ENCODE data around the gene COG3. TPM values are rescaled to one million over a fixed set of nuclear protein-coding genes. Genes with fewer than 3 reads are reported as not detected.

COG3 gene
- total and polyA plus RNA-seq, 2 of the 13 experiments (the other 11 are each of a cell fraction or from before 2014, with no cell fraction given) = 37.8 to 47.5 TPM

DNA sequence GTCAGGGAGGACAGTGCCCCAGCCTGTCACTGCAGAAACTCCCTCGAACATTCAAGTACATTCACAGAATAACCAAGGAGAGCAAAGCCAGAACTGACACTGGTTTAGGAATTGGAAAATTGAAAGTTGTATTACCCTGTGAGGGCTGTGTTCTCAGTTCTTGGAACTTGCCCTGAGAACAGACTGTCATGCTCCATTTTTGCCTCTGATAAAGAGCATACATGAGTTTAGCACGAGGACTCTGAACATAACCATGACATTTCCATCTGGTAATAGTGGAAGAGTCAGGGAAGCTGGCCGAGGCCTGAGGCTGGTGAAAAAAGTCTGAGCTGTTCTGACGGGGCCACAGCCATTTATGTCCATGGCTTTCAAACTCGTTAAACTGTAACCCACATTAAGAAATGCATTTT is 31.4 kb upstream of the COG3 start (continued):
- 0 out of 2 replicates have a peak, but pooled peaks have one; percentile 41 for TF ChIP-seq SMYD3 (CRISPR knock-in tag; IDR thresholded peaks at IDR 0.05)
- no peak for TF ChIP-seq THAP8 (CRISPR knock-in tag; IDR thresholded peaks at IDR 0.05; ENCODE audit: borderline replicate concordance)
- no peak for TF ChIP-seq ZNF3 (CRISPR knock-in tag; IDR thresholded peaks at IDR 0.05)
- TF ChIP-seq MZF1 (CRISPR knock-in tag; IDR thresholded peaks at IDR 0.05; ENCODE audit: borderline replicate concordance) = no peak
- no peak for TF ChIP-seq FOXC1 (CRISPR knock-in tag; IDR thresholded peaks at IDR 0.05; ENCODE audit: borderline replicate concordance)
- TF ChIP-seq ZSCAN5A (CRISPR knock-in tag; IDR thresholded peaks at IDR 0.05; ENCODE audit: borderline replicate concordance) = no peak
- TF ChIP-seq ZBTB20 (CRISPR knock-in tag; IDR thresholded peaks at IDR 0.05; ENCODE audit: borderline replicate concordance, low read depth) = peak; percentile 52; the same call in 1 of the 2 replicates
- TF ChIP-seq ARNT2 (CRISPR knock-in tag; IDR thresholded peaks at IDR 0.05; ENCODE audit: low read depth) = no peak
- peak; percentile 56 for TF ChIP-seq TEAD3 (CRISPR knock-in tag; optimal IDR thresholded peaks at IDR 0.05; ENCODE audit: borderline replicate concordance)
- TF ChIP-seq HCFC1 (IDR thresholded peaks at IDR 0.05; ENCODE audit: low read depth, low read length) = no peak
- TF ChIP-seq, protein P1, sequence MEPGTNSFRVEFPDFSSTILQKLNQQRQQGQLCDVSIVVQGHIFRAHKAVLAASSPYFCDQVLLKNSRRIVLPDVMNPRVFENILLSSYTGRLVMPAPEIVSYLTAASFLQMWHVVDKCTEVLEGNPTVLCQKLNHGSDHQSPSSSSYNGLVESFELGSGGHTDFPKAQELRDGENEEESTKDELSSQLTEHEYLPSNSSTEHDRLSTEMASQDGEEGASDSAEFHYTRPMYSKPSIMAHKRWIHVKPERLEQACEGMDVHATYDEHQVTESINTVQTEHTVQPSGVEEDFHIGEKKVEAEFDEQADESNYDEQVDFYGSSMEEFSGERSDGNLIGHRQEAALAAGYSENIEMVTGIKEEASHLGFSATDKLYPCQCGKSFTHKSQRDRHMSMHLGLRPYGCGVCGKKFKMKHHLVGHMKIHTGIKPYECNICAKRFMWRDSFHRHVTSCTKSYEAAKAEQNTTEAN (CRISPR knock-in tag; conservative IDR thresholded peaks at IDR 0.05) = 0 out of 2 replicates have a peak, but pooled peaks have one; percentile 34
- TF ChIP-seq, protein P2, sequence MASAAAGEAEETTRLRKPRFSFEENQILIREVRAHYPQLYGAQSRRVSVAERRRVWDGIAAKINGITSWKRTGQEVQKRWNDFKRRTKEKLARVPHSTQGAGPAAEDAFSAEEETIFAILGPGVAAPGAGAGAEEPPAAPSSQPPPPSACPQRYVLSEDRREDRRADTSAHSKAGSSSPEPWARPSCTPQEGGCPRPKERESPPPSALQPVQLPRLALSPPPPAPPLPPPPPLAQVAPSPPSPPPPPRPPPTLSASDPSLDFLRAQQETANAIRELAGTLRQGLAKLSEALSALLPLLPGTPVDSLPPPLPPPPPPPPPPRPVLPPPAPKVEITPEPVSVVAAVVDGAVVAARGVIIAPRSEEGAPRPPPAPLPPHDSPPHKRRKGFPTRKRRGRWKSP (CRISPR knock-in tag; IDR thresholded peaks at IDR 0.05) = 0 out of 2 replicates have a peak, but pooled peaks have one; percentile 29
- no peak for TF ChIP-seq ZBTB42 (CRISPR knock-in tag; IDR thresholded peaks at IDR 0.05)
- 0 out of 2 replicates have a peak, but pooled peaks have one; percentile 31 for TF ChIP-seq HDAC2 (CRISPR knock-in tag; IDR thresholded peaks at IDR 0.05)
- no peak for TF ChIP-seq ELF4 (CRISPR knock-in tag; IDR thresholded peaks at IDR 0.05; ENCODE audit: borderline replicate concordance)
- TF ChIP-seq SCMH1 (CRISPR knock-in tag; IDR thresholded peaks at IDR 0.05; ENCODE audit: borderline replicate concordance) = no peak
- TF ChIP-seq FOXP1 (IDR thresholded peaks at IDR 0.05) = no peak
- 0 out of 2 replicates have a peak, but pooled peaks have one; percentile 22 for TF ChIP-seq FOXP1 (CRISPR knock-in tag; IDR thresholded peaks at IDR 0.05)
- TF ChIP-seq REPIN1 (CRISPR knock-in tag; IDR thresholded peaks at IDR 0.05; ENCODE audit: borderline replicate concordance, low read depth) = no peak
- TF ChIP-seq ZNF501 (CRISPR knock-in tag; IDR thresholded peaks at IDR 0.05) = no peak
- no peak for TF ChIP-seq CEBPG (CRISPR knock-in tag; IDR thresholded peaks at IDR 0.05)
- peak; percentile 20 for TF ChIP-seq ZFY (CRISPR knock-in tag; IDR thresholded peaks at IDR 0.05)
- no peak for TF ChIP-seq ZIK1 (CRISPR knock-in tag; IDR thresholded peaks at IDR 0.05; ENCODE audit: borderline replicate concordance, low read depth)
- no peak for TF ChIP-seq SUZ12 (IDR thresholded peaks at IDR 0.05; ENCODE audit: low read depth, low read length)
- no peak for TF ChIP-seq KAT8 (CRISPR knock-in tag; IDR thresholded peaks at IDR 0.05)
- no peak for TF ChIP-seq NFRKB (IDR thresholded peaks at IDR 0.05)
- TF ChIP-seq ZNF746 (CRISPR knock-in tag; IDR thresholded peaks at IDR 0.05) = no peak; the same call in 1 of the 2 replicates
- no peak for TF ChIP-seq XRCC5 (optimal IDR thresholded peaks at IDR 0.05; ENCODE audit: low read length)
